Measurements from ENCODE around the gene CDH24.

The CDH24 gene

GRCh38 chr14:23013054-23013748 is 44.1 kb downstream of the CDH24 start:
- peak; percentile 28 for DNase-seq
- Histone ChIP-seq H3K27me3 (no peaks in the 10 kb centered on the region), H3K9me3 (no peaks in the 10 kb centered on the region), H3K4me1 (peaks cover 13% of the 10 kb centered on the region), H3K4me3 (ENCODE audit: low read depth, low read length) (no peak overlapping the region), H3K36me3 (no peaks in the 10 kb centered on the region)
- no peak for TF ChIP-seq CTCF (IDR thresholded peaks at IDR 0.05; ENCODE audit: low read depth, low read length)

- H3K9me3 ChIP-seq: no peaks in the 10 kb centered on the region; the same call in 1 of the 2 replicates
- no peaks in the 10 kb centered on the region for H3K36me3 ChIP-seq
- TF ChIP-seq CTCF (IDR thresholded peaks at IDR 0.05; ENCODE audit: low read depth, low read length): no peak
- peak; percentile 86 for DNase-seq
- H3K27me3 ChIP-seq: no peaks in the 10 kb centered on the region
- peak within 1 kb of the TSS; percentile 68 for H3K4me3 ChIP-seq (ENCODE audit: low read depth, low read length)
- H3K4me1 ChIP-seq: peaks cover 23% of the 10 kb centered on the region
Observed at GRCh38 chr14:23009939-23010726, 47.2 kb downstream of the CDH24 start, which contains the start of gene C14orf93. C14orf93 (minus strand) TSS chr14:23010143; CDS start chr14:22999023, 11,120 bp downstream.

- Histone ChIP-seq H3K27me3 (no peaks in the 10 kb centered on the region), H3K9me3 (no peaks in the 10 kb centered on the region; the same call in 1 of the 2 replicates), H3K36me3 (no peaks in the 10 kb centered on the region), H3K4me1 (peaks cover 23% of the 10 kb centered on the region), H3K4me3 (ENCODE audit: low read depth, low read length) (peak overlapping the region; percentile 68)
- no peak for TF ChIP-seq CTCF (IDR thresholded peaks at IDR 0.05; ENCODE audit: low read depth, low read length)
- DNase-seq: no peak
Observed at GRCh38 chr14:23009483-23009938, 47.8 kb downstream of the CDH24 start.

GRCh38 chr14:23008831-23009230 is 48.5 kb downstream of the CDH24 start:
- H3K9me3 ChIP-seq: no peaks in the 10 kb centered on the region; the same call in 1 of the 2 replicates
- no peak overlapping the region for H3K4me3 ChIP-seq (ENCODE audit: low read depth, low read length)
- H3K27me3 ChIP-seq: no peaks in the 10 kb centered on the region
- no peak for DNase-seq
- TF ChIP-seq CTCF (IDR thresholded peaks at IDR 0.05; ENCODE audit: low read depth, low read length): no peak
- H3K36me3 ChIP-seq: no peaks in the 10 kb centered on the region
- H3K4me1 ChIP-seq: peaks cover 23% of the 10 kb centered on the region

GRCh38 chr14:23006544-23007419 is 50.5 kb downstream of the CDH24 start:
- DNase-seq: peak; percentile 97
- Histone ChIP-seq H3K4me3 (ENCODE audit: low read depth, low read length) (peak overlapping the region; percentile 78), H3K9me3 (no peaks in the 10 kb centered on the region; the same call in 1 of the 2 replicates), H3K4me1 (peaks cover 14% of the 10 kb centered on the region), H3K27me3 (no peaks in the 10 kb centered on the region), H3K36me3 (no peaks in the 10 kb centered on the region)
- 0 out of 2 replicates have a peak, but pooled peaks have one; percentile 25 for TF ChIP-seq CTCF (IDR thresholded peaks at IDR 0.05; ENCODE audit: low read depth, low read length)

All from BE2C (cell line).